ENCODE measurements around the gene ELP5. TPM values are rescaled to one million over a fixed set of nuclear protein-coding genes. Genes with fewer than 3 reads are reported as not detected.
A peak's percentile ranks its signal among the peaks of the same experiment; 100 is the strongest.

Gene ELP5
- total and polyA plus RNA-seq, 2 of the 4 experiments (the other 2 are of a cell fraction): 39.3 to 46.6 TPM

- WGBS, 2 experiments (ENCODE audit: extremely low coverage in 2 of 2, insufficient read length in 1 of 2): no CpG with 5 or more reads among the region's 2 CpGs
- H2AK5ac ChIP-seq (ENCODE audit: low read depth, low read length): peak overlapping the region; percentile 77
- no peak overlapping the region; the same call in 1 of the 2 replicates for H2BK120ac ChIP-seq (ENCODE audit: low read depth, low read length)
- TF ChIP-seq CEBPB (IDR thresholded peaks at IDR 0.05; ENCODE audit: low read depth, low read length) (no peak), POLR2A (IDR thresholded peaks at IDR 0.05; ENCODE audit: low read depth, low read length) (no peak), MXI1 (IDR thresholded peaks at IDR 0.05; ENCODE audit: borderline replicate concordance, low read depth, low read length) (no peak), RFX5 (IDR thresholded peaks at IDR 0.05; ENCODE audit: low read depth, low read length) (no peak), NFE2L2 (IDR thresholded peaks at IDR 0.05; ENCODE audit: low read depth, low read length) (no peak), RAD21 (IDR thresholded peaks at IDR 0.05; ENCODE audit: low read length) (no peak), CTCF (conservative IDR thresholded peaks at IDR 0.05; ENCODE audit: low read depth, low read length) (no peak), RCOR1 (IDR thresholded peaks at IDR 0.05; ENCODE audit: insufficient replicate concordance, low read length) (no peak), MAZ (IDR thresholded peaks at IDR 0.05; ENCODE audit: borderline replicate concordance, low read depth, low read length) (no peak), BHLHE40 (IDR thresholded peaks at IDR 0.05; ENCODE audit: low read depth, low read length) (no peak), FOS (IDR thresholded peaks at IDR 0.05; ENCODE audit: low read depth, low read length) (no peak), USF2 (IDR thresholded peaks at IDR 0.05; ENCODE audit: low read depth, low read length) (no peak), MAFK (IDR thresholded peaks at IDR 0.05; ENCODE audit: low read depth, low read length) (no peak), CHD1 (IDR thresholded peaks at IDR 0.05; ENCODE audit: low read depth, low read length) (no peak), SMC3 (IDR thresholded peaks at IDR 0.05; ENCODE audit: low read depth, low read length) (no peak), ELK1 (IDR thresholded peaks at IDR 0.05; ENCODE audit: borderline replicate concordance, low read depth, low read length) (no peak)
- H3K9me3 ChIP-seq (ENCODE audit: control insufficient read depth, insufficient read depth, low read length): no peaks in the 10 kb centered on the region
- peaks cover 13 to 49% of the 10 kb centered on the region in 2 experiments for H3K79me1 ChIP-seq (ENCODE audit: low read depth in 1 of 2, low read length in 2 of 2)
- no peaks in the 10 kb centered on the region for H3K9me1 ChIP-seq (ENCODE audit: insufficient read depth, low read length)
- H4K20me1 ChIP-seq (ENCODE audit: insufficient read depth, low read length): peaks cover 7% of the 10 kb centered on the region; the same call in 1 of the 2 replicates
- H3K27ac ChIP-seq (ENCODE audit: insufficient read depth, low read length): peak overlapping the region; percentile 82
- H2BK20ac ChIP-seq (ENCODE audit: low read depth, low read length): no peak overlapping the region
- no peaks in the 10 kb centered on the region for H3K27me3 ChIP-seq (ENCODE audit: control insufficient read depth, insufficient read depth, low read length)
- H2BK5ac ChIP-seq (ENCODE audit: low read depth, low read length, poor library complexity, severe bottlenecking): peak overlapping the region; percentile 68
- no peak overlapping the region; the same call in none of the 2 replicates for H3K56ac ChIP-seq (ENCODE audit: extremely low read depth, insufficient read depth, low read length)
- H4K91ac ChIP-seq (ENCODE audit: insufficient read depth, low read depth, low read length): peak overlapping the region; percentile 69
- H3K23ac ChIP-seq (ENCODE audit: low read depth, low read length): peak overlapping the region; percentile 10; the same call in 1 of the 2 replicates
- ATAC-seq (ENCODE audit: low read depth) (no peak), DNase-seq (no peak)
- H3K4me1 ChIP-seq (ENCODE audit: control insufficient read depth, insufficient read depth, low read length): peaks cover 8% of the 10 kb centered on the region
- in situ Hi-C loops (cut with MboI; ENCODE audit: low sequenced_read_pairs) (loop anchor here (25.0 kb wide), 1 partner anchor 919 kb away; the partner anchor contains the start of genes PER1 and VAMP2), intact Hi-C loops (cut with micrococcal nuclease) (no loop called here), dilution Hi-C loops (cut with HindIII; ENCODE audit: low sequenced_read_pairs, unreplicated experiment) (no loop called here)
- H3K36me3 ChIP-seq (ENCODE audit: control insufficient read depth, insufficient read depth, low read length): peaks cover 28% of the 10 kb centered on the region
- ChIA-PET POLR2A (ENCODE audit: unreplicated experiment) (no interaction called here), CTCF (no interaction called here)
- H3K9ac ChIP-seq (ENCODE audit: low read depth, low read length): peak overlapping the region; percentile 81
- BruUV-seq (replicated peaks): no TSS peak
- peak overlapping the region; percentile 39; the same call in 1 of the 3 replicates for H2BK15ac ChIP-seq (ENCODE audit: low read depth, low read length)
- H3K14ac ChIP-seq (replicated peaks; ENCODE audit: low read depth, low read length): peak overlapping the region; percentile 69
- H4K5ac ChIP-seq (ENCODE audit: low read depth, low read length): peak overlapping the region; percentile 77
- peak overlapping the region; percentile 80 to 87; a peak in 3 of 4 replicates for H4K8ac ChIP-seq (ENCODE audit: low read depth in 2 of 2, low read length in 2 of 2)
- H3K4ac ChIP-seq (ENCODE audit: low read depth, low read length): peak overlapping the region; percentile 51
- H3K4me2 ChIP-seq (ENCODE audit: low read depth, low read length): peak overlapping the region; percentile 95
- H2AK9ac ChIP-seq (replicated peaks; ENCODE audit: low read depth, low read length, poor library complexity): peak overlapping the region; percentile 92
- H2AFZ ChIP-seq (replicated peaks; ENCODE audit: low read length, poor library complexity): peak overlapping the region; percentile 90
- H3K4me3 ChIP-seq (ENCODE audit: insufficient read depth, low read depth, low read length): peak overlapping the region; percentile 90
- no peak overlapping the region; the same call in 1 of the 2 replicates for H3K18ac ChIP-seq (ENCODE audit: low read depth, low read length)
Measured at GRCh38 chr17:7243453-7243729, 8.6 kb upstream of the ELP5 start.
